NK-92 treated with Interleukin-12 subunit alpha and Interleukin-12 subunit beta, amount 100 ng/mL, for 24 hours (cell line): Measurements from ENCODE around the gene LRSAM1.
"Not testable (repeated sequence)": the region's sequence is repeated elsewhere in the genome, so short reads cannot be mapped to it uniquely, and the experiment has no call there.

ENCODE experiments used
- DNase-seq: peaks from one replicate; lab custom pipeline; 2025; lab: John Stamatoyannopoulos, UW

LRSAM1 gene

GRCh38 chr9:127457191-127457878 lies 6.0 kb downstream of the LRSAM1 start:
- DNase-seq = no peak

GRCh38 chr9:127458921-127459320 lies 7.6 kb downstream of the LRSAM1 start:
- no peak for DNase-seq

GRCh38 chr9:127463382-127463781 lies 12.1 kb downstream of the LRSAM1 start:
- DNase-seq = no peak

GRCh38 chr9:127463911-127464310 lies 12.6 kb downstream of the LRSAM1 start:
- DNase-seq = no peak

- DNase-seq = not testable (repeated sequence)
Observed at GRCh38 chr9:127466407-127466917, 15.2 kb downstream of the LRSAM1 start.

GRCh38 chr9:127467621-127468020 lies 16.3 kb downstream of the LRSAM1 start:
- no peak for DNase-seq

GRCh38 chr9:127470662-127471061 lies 19.4 kb downstream of the LRSAM1 start:
- DNase-seq = no peak

GRCh38 chr9:127473501-127473900 lies 22.2 kb downstream of the LRSAM1 start:
- DNase-seq = no peak

GRCh38 chr9:127473932-127474331 lies 22.6 kb downstream of the LRSAM1 start:
- DNase-seq = no peak

- no peak for DNase-seq
Observed at GRCh38 chr9:127474592-127474991, 23.3 kb downstream of the LRSAM1 start.

- DNase-seq = no peak
Observed at GRCh38 chr9:127479507-127480081, 28.3 kb downstream of the LRSAM1 start.

GRCh38 chr9:127482662-127483061 lies 31.4 kb downstream of the LRSAM1 start:
- DNase-seq = no peak

GRCh38 chr9:127485995-127486394 lies 34.7 kb downstream of the LRSAM1 start:
- no peak for DNase-seq

GRCh38 chr9:127488946-127489345 lies 37.6 kb downstream of the LRSAM1 start:
- no peak for DNase-seq

GRCh38 chr9:127489471-127490115 lies 38.3 kb downstream of the LRSAM1 start:
- no peak for DNase-seq

GRCh38 chr9:127490535-127491230 lies 39.4 kb downstream of the LRSAM1 start:
- DNase-seq = no peak

GRCh38 chr9:127491516-127491915 lies 40.2 kb downstream of the LRSAM1 start:
- DNase-seq = no peak

GRCh38 chr9:127492616-127493015 lies 41.3 kb downstream of the LRSAM1 start:
- no peak for DNase-seq

- DNase-seq = no peak
Observed at GRCh38 chr9:127493592-127494303, 42.4 kb downstream of the LRSAM1 start.

GRCh38 chr9:127494304-127494702 lies 43.0 kb downstream of the LRSAM1 start:
- DNase-seq = no peak

- no peak for DNase-seq
Observed at GRCh38 chr9:127495884-127496555, 44.7 kb downstream of the LRSAM1 start.
